Measurements from ENCODE around the gene ESR1.
"Not testable (repeated sequence)": the region's sequence is repeated elsewhere in the genome, so short reads cannot be mapped to it uniquely, and the experiment has no call there.

ESR1 gene

GRCh38 chr6:151869345-151869744 is 61.9 kb downstream of the ESR1 start:
- Histone ChIP-seq H3K4me1 (ENCODE audit: insufficient read depth, low read length) (no peaks in the 10 kb centered on the region), H3K36me3 (ENCODE audit: insufficient read depth, low read length) (no peaks in the 10 kb centered on the region), H3K9ac (ENCODE audit: low read length) (no peak overlapping the region), H3K27ac (ENCODE audit: low read depth, low read length) (no peak overlapping the region), H3K4me3 (ENCODE audit: low read depth in 1 of 2, low read length in 2 of 2) (no peak overlapping the region), H3K27me3 (ENCODE audit: control insufficient read depth in 1 of 2, insufficient read depth in 2 of 2, low read length in 2 of 2) (no peaks in the 10 kb centered on the region), H3K9me3 (ENCODE audit: low read length) (no peaks in the 10 kb centered on the region)

GRCh38 chr6:151869787-151870186 is 62.3 kb downstream of the ESR1 start:
- H3K4me3 ChIP-seq (ENCODE audit: low read depth in 1 of 2, low read length in 2 of 2) = no peak overlapping the region
- no peaks in the 10 kb centered on the region for H3K27me3 ChIP-seq (ENCODE audit: control insufficient read depth in 1 of 2, insufficient read depth in 2 of 2, low read length in 2 of 2)
- no peaks in the 10 kb centered on the region for H3K4me1 ChIP-seq (ENCODE audit: insufficient read depth, low read length)
- no peaks in the 10 kb centered on the region for H3K36me3 ChIP-seq (ENCODE audit: insufficient read depth, low read length)
- H3K9me3 ChIP-seq (ENCODE audit: low read length) = no peaks in the 10 kb centered on the region
- H3K27ac ChIP-seq (ENCODE audit: low read depth, low read length) = no peak overlapping the region
- H3K9ac ChIP-seq (ENCODE audit: low read length) = no peak overlapping the region

- H3K9me3 ChIP-seq (ENCODE audit: low read length) = no peaks in the 10 kb centered on the region
- H3K27me3 ChIP-seq (ENCODE audit: control insufficient read depth in 1 of 2, insufficient read depth in 2 of 2, low read length in 2 of 2) = no peaks in the 10 kb centered on the region
- no peak overlapping the region for H3K9ac ChIP-seq (ENCODE audit: low read length)
- no peak overlapping the region for H3K27ac ChIP-seq (ENCODE audit: low read depth, low read length)
- no peak overlapping the region for H3K4me3 ChIP-seq (ENCODE audit: low read depth in 1 of 2, low read length in 2 of 2)
- no peaks in the 10 kb centered on the region for H3K36me3 ChIP-seq (ENCODE audit: insufficient read depth, low read length)
- H3K4me1 ChIP-seq (ENCODE audit: insufficient read depth, low read length) = no peaks in the 10 kb centered on the region
Measured at GRCh38 chr6:151870375-151870774, 62.9 kb downstream of the ESR1 start.

DNA sequence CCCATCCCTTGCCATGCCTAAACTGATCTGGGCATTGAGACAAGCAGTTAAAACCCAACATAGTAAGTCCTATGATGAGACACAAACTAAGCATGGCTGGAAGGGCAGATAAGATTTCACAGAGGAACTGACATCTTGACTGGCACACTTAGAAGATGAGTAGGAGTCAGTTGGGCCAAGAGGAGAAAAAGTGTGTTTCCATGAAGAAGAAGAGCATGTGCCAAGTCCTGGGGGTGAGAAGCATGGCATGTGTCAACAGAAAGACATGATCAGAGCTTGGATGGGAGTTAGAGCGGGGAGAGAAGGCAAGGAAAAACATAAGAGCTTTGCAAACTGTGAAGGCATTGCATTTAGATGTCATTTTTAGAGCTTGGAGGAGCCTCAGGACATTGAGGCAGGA is 68.0 kb downstream of the ESR1 start:
- Histone ChIP-seq H3K27ac (ENCODE audit: low read depth, low read length) (no peak overlapping the region), H3K4me1 (ENCODE audit: insufficient read depth, low read length) (no peaks in the 10 kb centered on the region), H3K9me3 (ENCODE audit: low read length) (no peaks in the 10 kb centered on the region), H3K9ac (ENCODE audit: low read length) (no peak overlapping the region), H3K36me3 (ENCODE audit: insufficient read depth, low read length) (no peaks in the 10 kb centered on the region), H3K4me3 (ENCODE audit: low read depth in 1 of 2, low read length in 2 of 2) (no peak overlapping the region), H3K27me3 (ENCODE audit: control insufficient read depth in 1 of 2, insufficient read depth in 2 of 2, low read length in 2 of 2) (no peaks in the 10 kb centered on the region)

- H3K9ac ChIP-seq (ENCODE audit: low read length) = no peak overlapping the region
- no peaks in the 10 kb centered on the region for H3K36me3 ChIP-seq (ENCODE audit: insufficient read depth, low read length)
- no peaks in the 10 kb centered on the region for H3K9me3 ChIP-seq (ENCODE audit: low read length)
- no peaks in the 10 kb centered on the region for H3K4me1 ChIP-seq (ENCODE audit: insufficient read depth, low read length)
- no peaks in the 10 kb centered on the region for H3K27me3 ChIP-seq (ENCODE audit: control insufficient read depth in 1 of 2, insufficient read depth in 2 of 2, low read length in 2 of 2)
- no peak overlapping the region for H3K4me3 ChIP-seq (ENCODE audit: low read depth in 1 of 2, low read length in 2 of 2)
- H3K27ac ChIP-seq (ENCODE audit: low read depth, low read length) = no peak overlapping the region
Measured at GRCh38 chr6:151876122-151876521, 68.6 kb downstream of the ESR1 start.

- no peaks in the 10 kb centered on the region for H3K36me3 ChIP-seq (ENCODE audit: insufficient read depth, low read length)
- H3K27ac ChIP-seq (ENCODE audit: low read depth, low read length) = no peak overlapping the region
- H3K9ac ChIP-seq (ENCODE audit: low read length) = no peak overlapping the region
- H3K4me1 ChIP-seq (ENCODE audit: insufficient read depth, low read length) = no peaks in the 10 kb centered on the region
- H3K4me3 ChIP-seq (ENCODE audit: low read depth in 1 of 2, low read length in 2 of 2) = no peak overlapping the region
- H3K9me3 ChIP-seq (ENCODE audit: low read length) = no peaks in the 10 kb centered on the region
- H3K27me3 ChIP-seq (ENCODE audit: control insufficient read depth in 1 of 2, insufficient read depth in 2 of 2, low read length in 2 of 2) = no peaks in the 10 kb centered on the region
Measured at GRCh38 chr6:151877458-151877857, 70.0 kb downstream of the ESR1 start.

DNA sequence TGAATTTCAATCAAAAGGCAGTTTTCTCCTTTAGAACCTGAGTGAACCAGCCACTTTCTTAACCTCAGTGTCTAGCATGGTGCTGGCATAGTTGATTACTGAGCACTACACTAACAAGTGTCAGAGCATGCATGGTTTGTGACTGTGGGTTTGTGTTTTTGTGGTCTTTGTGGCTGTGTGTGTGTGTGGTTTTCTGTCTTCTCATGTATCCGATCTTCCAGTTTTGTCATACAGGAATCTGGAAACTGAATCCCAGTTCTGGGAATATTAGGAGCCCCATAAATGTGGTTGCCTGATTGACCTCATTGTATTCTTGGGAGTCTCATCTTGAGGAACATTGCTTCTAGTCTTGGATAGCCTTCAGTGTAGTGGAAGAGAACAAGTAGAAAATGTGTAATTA is 73.7 kb downstream of the ESR1 start:
- Histone ChIP-seq H3K9me3 (ENCODE audit: low read length) (no peaks in the 10 kb centered on the region), H3K27ac (ENCODE audit: low read depth, low read length) (no peak overlapping the region), H3K9ac (ENCODE audit: low read length) (no peak overlapping the region), H3K4me3 (ENCODE audit: low read depth in 1 of 2, low read length in 2 of 2) (no peak overlapping the region), H3K4me1 (ENCODE audit: insufficient read depth, low read length) (no peaks in the 10 kb centered on the region), H3K36me3 (ENCODE audit: insufficient read depth, low read length) (no peaks in the 10 kb centered on the region), H3K27me3 (ENCODE audit: control insufficient read depth in 1 of 2, insufficient read depth in 2 of 2, low read length in 2 of 2) (no peaks in the 10 kb centered on the region)

GRCh38 chr6:151882206-151882605 is 74.7 kb downstream of the ESR1 start:
- H3K27me3 ChIP-seq (ENCODE audit: control insufficient read depth in 1 of 2, insufficient read depth in 2 of 2, low read length in 2 of 2) = no peaks in the 10 kb centered on the region
- no peak overlapping the region for H3K9ac ChIP-seq (ENCODE audit: low read length)
- no peak overlapping the region for H3K27ac ChIP-seq (ENCODE audit: low read depth, low read length)
- no peaks in the 10 kb centered on the region for H3K9me3 ChIP-seq (ENCODE audit: low read length)
- no peak overlapping the region for H3K4me3 ChIP-seq (ENCODE audit: low read depth in 1 of 2, low read length in 2 of 2)
- no peaks in the 10 kb centered on the region for H3K36me3 ChIP-seq (ENCODE audit: insufficient read depth, low read length)
- no peaks in the 10 kb centered on the region for H3K4me1 ChIP-seq (ENCODE audit: insufficient read depth, low read length)

GRCh38 chr6:151885234-151885633 is 77.8 kb downstream of the ESR1 start:
- H3K4me3 ChIP-seq (ENCODE audit: low read depth in 1 of 2, low read length in 2 of 2) = no peak overlapping the region
- H3K9ac ChIP-seq (ENCODE audit: low read length) = no peak overlapping the region
- H3K9me3 ChIP-seq (ENCODE audit: low read length) = no peaks in the 10 kb centered on the region
- H3K27me3 ChIP-seq (ENCODE audit: control insufficient read depth in 1 of 2, insufficient read depth in 2 of 2, low read length in 2 of 2) = no peaks in the 10 kb centered on the region
- no peak overlapping the region for H3K27ac ChIP-seq (ENCODE audit: low read depth, low read length)
- H3K4me1 ChIP-seq (ENCODE audit: insufficient read depth, low read length) = no peaks in the 10 kb centered on the region
- H3K36me3 ChIP-seq (ENCODE audit: insufficient read depth, low read length) = no peaks in the 10 kb centered on the region

DNA sequence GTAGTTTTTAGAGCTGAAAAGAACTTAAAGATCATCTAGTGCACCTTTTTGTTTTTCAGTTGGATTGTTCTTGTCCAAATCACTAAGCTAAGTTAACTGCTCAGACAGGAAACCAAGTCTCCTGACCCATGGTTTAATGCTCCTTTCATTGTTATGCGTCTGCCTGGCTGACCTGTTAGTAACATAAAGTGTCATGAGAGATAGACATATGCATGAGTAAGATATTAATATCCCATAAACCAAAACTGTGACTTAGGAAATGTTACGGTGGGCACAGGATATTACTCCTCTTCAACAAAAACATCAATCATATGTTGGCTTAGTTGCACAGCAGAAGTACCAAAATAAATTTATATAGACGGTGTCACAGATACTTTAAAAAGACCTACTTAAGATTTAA is 84.0 kb downstream of the ESR1 start:
- Histone ChIP-seq H3K4me1 (ENCODE audit: insufficient read depth, low read length) (no peaks in the 10 kb centered on the region), H3K9me3 (ENCODE audit: low read length) (no peaks in the 10 kb centered on the region), H3K36me3 (ENCODE audit: insufficient read depth, low read length) (no peaks in the 10 kb centered on the region), H3K27me3 (ENCODE audit: control insufficient read depth in 1 of 2, insufficient read depth in 2 of 2, low read length in 2 of 2) (no peaks in the 10 kb centered on the region), H3K27ac (ENCODE audit: low read depth, low read length) (no peak overlapping the region), H3K4me3 (ENCODE audit: low read depth in 1 of 2, low read length in 2 of 2) (no peak overlapping the region), H3K9ac (ENCODE audit: low read length) (no peak overlapping the region)

GRCh38 chr6:151894426-151894825 is 86.9 kb downstream of the ESR1 start:
- H3K27ac ChIP-seq (ENCODE audit: low read depth, low read length); H3K36me3 ChIP-seq (ENCODE audit: insufficient read depth, low read length); H3K9ac ChIP-seq (ENCODE audit: low read length); H3K4me1 ChIP-seq (ENCODE audit: insufficient read depth, low read length); H3K9me3 ChIP-seq (ENCODE audit: low read length); H3K27me3 ChIP-seq (ENCODE audit: control insufficient read depth in 1 of 2, insufficient read depth in 2 of 2, low read length in 2 of 2); H3K4me3 ChIP-seq (ENCODE audit: low read depth in 1 of 2, low read length in 2 of 2): not testable (repeated sequence)

- H3K9me3 ChIP-seq (ENCODE audit: low read length); H3K4me3 ChIP-seq (ENCODE audit: low read depth in 1 of 2, low read length in 2 of 2); H3K36me3 ChIP-seq (ENCODE audit: insufficient read depth, low read length); H3K4me1 ChIP-seq (ENCODE audit: insufficient read depth, low read length); H3K27ac ChIP-seq (ENCODE audit: low read depth, low read length); H3K27me3 ChIP-seq (ENCODE audit: control insufficient read depth in 1 of 2, insufficient read depth in 2 of 2, low read length in 2 of 2); H3K9ac ChIP-seq (ENCODE audit: low read length): not testable (repeated sequence)
Measured at GRCh38 chr6:151899221-151899620, 91.7 kb downstream of the ESR1 start.
